Gastroesophageal sphincter (tissue), 3 donors: ENCODE results near the gene DMBX1.
A peak's percentile ranks its signal among the peaks of the same experiment; 100 is the strongest.

Experiments
- EP300 ChIP-seq: sonication (generic); formaldehyde crosslinking; IDR thresholded peaks from one replicate; pipeline ENCODE4 v1.6.1; 2017; ENCODE audit warnings: antibody characterized with exemption, mild to moderate bottlenecking
- POLR2A ChIP-seq, 2 donors: fragments of 450-650 bp; IDR thresholded peaks; one replicate each; pipeline ENCODE4 v1.6.1; 2017; ENCODE audit warnings: antibody characterized with exemption in 2 of 2, mild to moderate bottlenecking in 2 of 2, moderate library complexity in 1 of 2
- POLR2AphosphoS5 ChIP-seq: sonication (generic); formaldehyde crosslinking; IDR thresholded peaks from one replicate; pipeline ENCODE4 v1.6.1; 2017; ENCODE audit warnings: antibody characterized with exemption
- TF ChIP-seq, protein P1 (sequence below), 4 experiments: fragments of 200-600 bp in 2 of 4; fragments of 450-650 bp in 2 of 4; sonication (generic) in 1 of 4; IDR thresholded peaks; one replicate each; pipeline ENCODE4 v1.5.1; 2017 to 2019; ENCODE audit warnings: antibody characterized with exemption in 4 of 4, mild to moderate bottlenecking in 2 of 4, moderate library complexity in 2 of 4

DNA sequence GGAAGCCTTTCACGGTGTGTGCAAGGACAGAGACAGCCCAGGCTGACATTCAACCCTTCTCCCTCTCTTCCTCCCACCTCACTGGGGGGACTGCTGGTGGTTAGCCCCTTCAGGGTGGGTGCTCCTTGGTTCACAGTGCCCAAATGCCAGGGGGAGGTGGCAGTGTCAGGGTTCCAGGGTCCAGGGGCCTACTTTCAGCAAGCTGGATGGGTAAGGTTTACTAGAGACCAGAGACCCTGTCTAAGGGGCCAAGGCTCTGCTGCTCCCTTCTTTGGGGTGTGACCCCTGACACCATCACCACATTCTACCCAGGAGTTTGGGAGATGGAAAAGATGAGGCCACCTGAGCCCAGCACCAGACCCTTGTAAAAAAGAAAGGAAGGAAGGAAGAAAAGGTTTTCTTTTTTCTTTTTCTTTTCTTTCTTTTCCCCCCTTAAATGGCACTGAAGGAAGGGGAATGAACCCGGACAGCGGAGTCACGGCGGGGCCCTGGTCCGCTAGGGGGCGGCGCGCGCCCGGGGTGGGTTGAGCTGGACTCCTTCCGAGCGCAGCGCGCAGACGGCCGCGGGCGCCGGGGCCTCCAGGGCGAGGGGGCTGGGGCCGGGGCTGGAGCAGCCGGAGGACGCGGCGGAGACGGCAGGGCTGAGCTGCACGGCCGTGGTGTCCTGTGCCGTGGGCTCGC is 43.0 kb downstream of the DMBX1 start:
- TF ChIP-seq, protein P1, sequence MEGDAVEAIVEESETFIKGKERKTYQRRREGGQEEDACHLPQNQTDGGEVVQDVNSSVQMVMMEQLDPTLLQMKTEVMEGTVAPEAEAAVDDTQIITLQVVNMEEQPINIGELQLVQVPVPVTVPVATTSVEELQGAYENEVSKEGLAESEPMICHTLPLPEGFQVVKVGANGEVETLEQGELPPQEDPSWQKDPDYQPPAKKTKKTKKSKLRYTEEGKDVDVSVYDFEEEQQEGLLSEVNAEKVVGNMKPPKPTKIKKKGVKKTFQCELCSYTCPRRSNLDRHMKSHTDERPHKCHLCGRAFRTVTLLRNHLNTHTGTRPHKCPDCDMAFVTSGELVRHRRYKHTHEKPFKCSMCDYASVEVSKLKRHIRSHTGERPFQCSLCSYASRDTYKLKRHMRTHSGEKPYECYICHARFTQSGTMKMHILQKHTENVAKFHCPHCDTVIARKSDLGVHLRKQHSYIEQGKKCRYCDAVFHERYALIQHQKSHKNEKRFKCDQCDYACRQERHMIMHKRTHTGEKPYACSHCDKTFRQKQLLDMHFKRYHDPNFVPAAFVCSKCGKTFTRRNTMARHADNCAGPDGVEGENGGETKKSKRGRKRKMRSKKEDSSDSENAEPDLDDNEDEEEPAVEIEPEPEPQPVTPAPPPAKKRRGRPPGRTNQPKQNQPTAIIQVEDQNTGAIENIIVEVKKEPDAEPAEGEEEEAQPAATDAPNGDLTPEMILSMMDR (IDR thresholded peaks at IDR 0.05): peak in 3 of 4 experiments; percentile 67 to 85 (median 84)
- TF ChIP-seq POLR2A (IDR thresholded peaks at IDR 0.05): peak; percentile 38 to 40
- no peak for TF ChIP-seq POLR2AphosphoS5
- no peak for TF ChIP-seq EP300
